Left ventricle myocardium inferior (tissue), 1 donor: Measurements from ENCODE around the gene PTPN14. TPM values are rescaled to one million over a fixed set of nuclear protein-coding genes. Genes with fewer than 3 reads are reported as not detected.

ENCODE experiments used
- DNase-seq: peaks from one replicate; pipeline ENCODE4 v3.0.0-alpha.2; 2020
- H3K27ac ChIP-seq: fragments of 200-600 bp; replicated peaks from 2 replicates; pipeline ENCODE4 v1.8.0; 2021
- H3K27me3 ChIP-seq: fragments of 200-600 bp; 2 replicates; pipeline ENCODE4 v1.8.0; 2021; ENCODE audit warnings: low read depth
- H3K36me3 ChIP-seq: fragments of 200-600 bp; 2 replicates; pipeline ENCODE4 v1.8.0; 2021
- H3K4me1 ChIP-seq: fragments of 200-600 bp; 2 replicates; pipeline ENCODE4 v1.8.0; 2021
- H3K4me3 ChIP-seq: fragments of 200-600 bp; 2 replicates; pipeline ENCODE4 v1.8.0; 2021; ENCODE audit warnings: mild to moderate bottlenecking, moderate library complexity
- H3K9me3 ChIP-seq: fragments of 200-600 bp; replicated peaks from 2 replicates; pipeline ENCODE4 v1.8.0; 2021
- intact Hi-C: fragments of 100-400 bp; cut with micrococcal nuclease; formaldehyde crosslinking; loops from one replicate; pipeline ENCODE4 v1.11.0; 2022
- total RNA-seq: library from RNA; stranded (reverse); fragmentation: NEBNext Ultra II Directional; extraction: Animal tissue kit (Norgen Biotek cat#: 25700); gene quantifications from one replicate; pipeline ENCODE4 v1.2.1, GENCODE V29; 2021
- TF ChIP-seq, protein P1 (sequence below): fragments of 200-600 bp; IDR thresholded peaks from 2 replicates; pipeline ENCODE4 v1.8.0; 2021; ENCODE audit warnings: antibody characterized with exemption, mild to moderate bottlenecking, borderline replicate concordance
- donor health status: DM: no; HTN: yes; CAD: no; lungs with severe emphysema.

PTPN14 gene
- total RNA-seq, 1 donor from 2014 or later = 32.5 TPM

- Histone ChIP-seq H3K27ac (no peak overlapping the region), H3K9me3 (no peaks in the 10 kb centered on the region), H3K27me3 (no peaks in the 10 kb centered on the region), H3K4me3 (no peak overlapping the region), H3K36me3 (peaks cover 59% of the 10 kb centered on the region), H3K4me1 (no peaks in the 10 kb centered on the region)
- DNase-seq = no peak
- intact Hi-C loops = no loop called here
- TF ChIP-seq, protein P1, sequence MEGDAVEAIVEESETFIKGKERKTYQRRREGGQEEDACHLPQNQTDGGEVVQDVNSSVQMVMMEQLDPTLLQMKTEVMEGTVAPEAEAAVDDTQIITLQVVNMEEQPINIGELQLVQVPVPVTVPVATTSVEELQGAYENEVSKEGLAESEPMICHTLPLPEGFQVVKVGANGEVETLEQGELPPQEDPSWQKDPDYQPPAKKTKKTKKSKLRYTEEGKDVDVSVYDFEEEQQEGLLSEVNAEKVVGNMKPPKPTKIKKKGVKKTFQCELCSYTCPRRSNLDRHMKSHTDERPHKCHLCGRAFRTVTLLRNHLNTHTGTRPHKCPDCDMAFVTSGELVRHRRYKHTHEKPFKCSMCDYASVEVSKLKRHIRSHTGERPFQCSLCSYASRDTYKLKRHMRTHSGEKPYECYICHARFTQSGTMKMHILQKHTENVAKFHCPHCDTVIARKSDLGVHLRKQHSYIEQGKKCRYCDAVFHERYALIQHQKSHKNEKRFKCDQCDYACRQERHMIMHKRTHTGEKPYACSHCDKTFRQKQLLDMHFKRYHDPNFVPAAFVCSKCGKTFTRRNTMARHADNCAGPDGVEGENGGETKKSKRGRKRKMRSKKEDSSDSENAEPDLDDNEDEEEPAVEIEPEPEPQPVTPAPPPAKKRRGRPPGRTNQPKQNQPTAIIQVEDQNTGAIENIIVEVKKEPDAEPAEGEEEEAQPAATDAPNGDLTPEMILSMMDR = no peak
Observed at GRCh38 chr1:214377886-214378285, 173.5 kb downstream of the PTPN14 start.

GRCh38 chr1:214377485-214377884 is 173.9 kb downstream of the PTPN14 start:
- H3K4me3 ChIP-seq = no peak overlapping the region
- intact Hi-C loops = no loop called here
- H3K27ac ChIP-seq = no peak overlapping the region
- no peaks in the 10 kb centered on the region for H3K9me3 ChIP-seq
- H3K27me3 ChIP-seq = no peaks in the 10 kb centered on the region
- TF ChIP-seq, protein P1 = no peak
- H3K4me1 ChIP-seq = peaks cover 4% of the 10 kb centered on the region
- peaks cover 59% of the 10 kb centered on the region for H3K36me3 ChIP-seq
- DNase-seq = no peak

DNA sequence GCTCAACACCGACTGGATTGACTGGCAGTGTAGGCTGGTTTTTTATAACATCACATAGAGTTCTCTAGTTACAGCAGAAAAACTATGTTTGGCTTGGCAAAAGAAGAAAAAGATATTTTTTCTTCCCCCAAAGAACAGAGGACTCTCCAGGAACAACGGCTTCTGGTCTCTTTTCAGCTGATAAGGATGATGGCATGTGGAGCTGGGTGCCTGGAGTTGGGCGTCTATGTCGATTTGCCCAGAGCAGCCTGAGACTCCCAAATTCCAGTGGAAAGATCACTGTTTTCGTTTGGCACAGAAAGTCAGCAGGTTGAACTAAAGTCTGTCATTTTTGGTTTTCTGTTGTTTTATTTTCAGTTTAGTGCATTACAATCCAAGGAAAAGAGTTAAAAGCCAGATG is 179.3 kb downstream of the PTPN14 start:
- Histone ChIP-seq H3K4me3 (no peak overlapping the region), H3K36me3 (peaks cover 59% of the 10 kb centered on the region), H3K27ac (peak overlapping the region; percentile 44), H3K4me1 (peaks cover 19% of the 10 kb centered on the region), H3K9me3 (no peaks in the 10 kb centered on the region), H3K27me3 (no peaks in the 10 kb centered on the region)
- DNase-seq = no peak
- intact Hi-C loops = no loop called here
- TF ChIP-seq, protein P1 = no peak

DNA sequence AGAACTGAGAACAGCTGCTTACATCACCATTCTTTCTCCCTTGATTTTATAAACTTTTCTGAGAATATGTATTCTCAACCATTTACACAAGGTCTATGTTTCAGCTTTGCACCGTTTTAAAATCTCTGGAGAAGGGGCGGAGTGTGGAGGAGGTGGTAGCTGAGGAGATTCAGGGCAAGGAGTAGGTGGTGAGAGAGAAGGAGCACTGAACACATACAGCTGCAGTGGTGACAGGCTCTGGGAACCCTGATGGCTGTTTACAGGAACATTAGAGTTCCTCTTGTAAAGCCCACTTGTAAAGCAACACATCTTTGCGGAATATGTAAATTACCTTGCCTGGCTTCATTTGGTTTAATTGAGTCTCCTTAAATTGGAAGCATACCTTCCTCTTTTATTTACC is 180.8 kb downstream of the PTPN14 start:
- no peaks in the 10 kb centered on the region for H3K27me3 ChIP-seq
- intact Hi-C loops = no loop called here
- no peak for DNase-seq
- TF ChIP-seq, protein P1 = no peak
- peaks cover 19% of the 10 kb centered on the region for H3K4me1 ChIP-seq
- H3K36me3 ChIP-seq = peaks cover 52% of the 10 kb centered on the region
- no peak overlapping the region for H3K4me3 ChIP-seq
- H3K9me3 ChIP-seq = no peaks in the 10 kb centered on the region
- H3K27ac ChIP-seq = no peak overlapping the region

DNA sequence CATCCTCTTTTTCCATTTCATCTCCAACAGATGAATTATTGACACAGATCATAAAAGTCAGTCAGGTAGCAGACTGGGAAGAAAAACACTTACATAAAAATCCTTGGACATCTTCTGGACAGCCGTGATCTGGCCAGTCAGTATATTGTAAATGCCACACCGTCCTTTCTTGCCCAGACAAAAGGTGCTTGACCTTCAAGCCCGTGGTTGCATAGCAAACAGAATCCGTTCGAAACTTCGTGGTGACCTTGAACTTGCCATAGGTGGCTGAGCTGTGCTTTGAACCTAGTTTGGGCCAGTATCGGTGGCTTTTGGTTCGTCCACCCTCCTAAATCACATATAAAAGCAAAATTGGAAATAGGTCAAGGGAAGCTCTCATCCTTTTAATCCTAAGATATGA is 182.0 kb downstream of the PTPN14 start:
- no peak for DNase-seq
- Histone ChIP-seq H3K27me3 (no peaks in the 10 kb centered on the region), H3K27ac (no peak overlapping the region), H3K36me3 (peaks cover 47% of the 10 kb centered on the region), H3K9me3 (no peaks in the 10 kb centered on the region), H3K4me1 (peaks cover 27% of the 10 kb centered on the region), H3K4me3 (no peak overlapping the region)
- intact Hi-C loops = no loop called here
- TF ChIP-seq, protein P1 = no peak

DNA sequence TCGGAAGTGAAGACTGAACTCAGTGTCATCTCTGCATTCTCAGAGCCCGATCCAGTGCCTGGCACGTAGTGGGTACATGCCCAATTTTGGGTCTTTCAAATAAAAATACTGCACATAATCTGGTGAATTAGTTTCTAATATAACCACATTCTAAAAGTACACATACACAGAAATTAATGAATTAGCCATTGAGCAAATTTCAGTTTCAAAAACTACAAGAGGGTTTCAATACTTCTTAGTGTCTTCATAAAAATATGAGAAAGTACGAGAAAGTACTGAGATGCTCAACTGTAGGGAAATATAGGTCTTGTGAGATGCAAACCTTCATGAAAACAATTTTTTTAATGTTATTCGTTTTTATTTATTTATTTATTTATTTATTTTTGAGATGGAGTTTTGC is 183.6 kb downstream of the PTPN14 start:
- Histone ChIP-seq H3K36me3 (peaks cover 46% of the 10 kb centered on the region), H3K4me3 (no peak overlapping the region), H3K27ac (no peak overlapping the region), H3K27me3 (no peaks in the 10 kb centered on the region), H3K9me3 (no peaks in the 10 kb centered on the region), H3K4me1 (peaks cover 42% of the 10 kb centered on the region)
- DNase-seq = no peak
- TF ChIP-seq, protein P1 = no peak
- intact Hi-C loops = no loop called here
